ENCODE measurements around the gene TMBIM4. TPM values are rescaled to one million over a fixed set of nuclear protein-coding genes. Genes with fewer than 3 reads are reported as not detected.

The TMBIM4 gene
- total and polyA plus RNA-seq, 7 donors, result 77.2 to 200 (median 156) TPM

DNA sequence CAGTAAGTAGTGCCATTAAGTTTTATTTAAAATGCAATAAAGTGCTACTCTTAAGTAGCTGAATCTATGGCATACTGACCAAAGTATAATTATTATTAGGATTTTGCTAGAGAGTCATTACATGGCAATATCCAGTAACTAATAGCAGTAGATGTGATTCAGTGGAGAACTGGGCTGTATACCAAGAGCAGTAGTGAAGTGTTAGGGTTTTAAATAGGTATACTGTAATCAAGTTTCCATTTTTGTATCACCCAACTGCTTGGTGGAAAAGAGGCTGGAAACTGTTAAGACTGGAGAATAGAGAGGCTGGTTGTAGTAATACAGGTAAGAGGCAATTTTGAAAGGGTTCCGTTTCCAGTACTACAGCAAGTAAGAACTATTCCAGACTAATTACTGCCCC lies 25.9 kb downstream of the TMBIM4 start:
- Histone ChIP-seq H3K9me3 (peaks cover 0 to 3% (median 2%) of the 10 kb centered on the region in 4 donors), H3K27ac (no peak overlapping the region), H3K36me3 (peaks cover 0 to 77% (median 5%) of the 10 kb centered on the region in 4 donors), H3K4me1 (peaks cover 0 to 5% (median 0%) of the 10 kb centered on the region in 4 donors), H3K4me3 (no peak overlapping the region), H3K27me3 (no peaks in the 10 kb centered on the region)
- WGBS, 2 donors, result 98 to 100% methylated on average over 1 of the region's 1 CpG
- DNase-seq, result no peak
- TF ChIP-seq POLR2AphosphoS5 (IDR thresholded peaks at IDR 0.05) (no peak), POLR2A (IDR thresholded peaks at IDR 0.05) (no peak), EP300 (IDR thresholded peaks at IDR 0.05) (no peak)
- TF ChIP-seq, protein P1, sequence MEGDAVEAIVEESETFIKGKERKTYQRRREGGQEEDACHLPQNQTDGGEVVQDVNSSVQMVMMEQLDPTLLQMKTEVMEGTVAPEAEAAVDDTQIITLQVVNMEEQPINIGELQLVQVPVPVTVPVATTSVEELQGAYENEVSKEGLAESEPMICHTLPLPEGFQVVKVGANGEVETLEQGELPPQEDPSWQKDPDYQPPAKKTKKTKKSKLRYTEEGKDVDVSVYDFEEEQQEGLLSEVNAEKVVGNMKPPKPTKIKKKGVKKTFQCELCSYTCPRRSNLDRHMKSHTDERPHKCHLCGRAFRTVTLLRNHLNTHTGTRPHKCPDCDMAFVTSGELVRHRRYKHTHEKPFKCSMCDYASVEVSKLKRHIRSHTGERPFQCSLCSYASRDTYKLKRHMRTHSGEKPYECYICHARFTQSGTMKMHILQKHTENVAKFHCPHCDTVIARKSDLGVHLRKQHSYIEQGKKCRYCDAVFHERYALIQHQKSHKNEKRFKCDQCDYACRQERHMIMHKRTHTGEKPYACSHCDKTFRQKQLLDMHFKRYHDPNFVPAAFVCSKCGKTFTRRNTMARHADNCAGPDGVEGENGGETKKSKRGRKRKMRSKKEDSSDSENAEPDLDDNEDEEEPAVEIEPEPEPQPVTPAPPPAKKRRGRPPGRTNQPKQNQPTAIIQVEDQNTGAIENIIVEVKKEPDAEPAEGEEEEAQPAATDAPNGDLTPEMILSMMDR (IDR thresholded peaks at IDR 0.05), result no peak
- intact Hi-C loops (cut with DNase I), result no loop called here

DNA sequence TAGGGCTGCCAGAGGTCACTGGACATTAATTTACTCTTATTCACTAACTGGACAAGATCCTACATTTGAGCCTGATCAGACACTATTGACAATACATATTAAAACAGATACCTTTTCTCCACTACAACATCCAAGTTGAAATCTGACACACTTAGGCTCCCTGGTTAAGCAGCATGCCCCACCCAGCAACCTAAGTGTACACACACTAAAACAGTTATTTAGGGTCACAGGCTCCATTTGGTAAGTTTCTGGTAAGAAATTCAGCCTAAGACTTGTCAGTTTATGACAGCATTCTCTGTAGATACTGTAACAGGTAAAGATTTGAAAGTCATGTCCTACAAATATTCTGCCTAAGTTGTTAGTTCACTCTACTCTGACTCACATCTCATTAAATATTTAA lies 27.0 kb downstream of the TMBIM4 start:
- TF ChIP-seq POLR2AphosphoS5 (IDR thresholded peaks at IDR 0.05), result no peak
- TF ChIP-seq, protein P1 (IDR thresholded peaks at IDR 0.05), result no peak
- TF ChIP-seq POLR2A (IDR thresholded peaks at IDR 0.05), result no peak
- TF ChIP-seq EP300 (IDR thresholded peaks at IDR 0.05), result no peak
- intact Hi-C loops (cut with DNase I), result no loop called here
- Histone ChIP-seq H3K4me3 (no peak overlapping the region), H3K9me3 (peaks cover 0 to 3% (median 2%) of the 10 kb centered on the region in 4 donors), H3K36me3 (peaks cover 0 to 82% (median 6%) of the 10 kb centered on the region in 4 donors), H3K27me3 (no peaks in the 10 kb centered on the region), H3K4me1 (peaks cover 0 to 5% (median 0%) of the 10 kb centered on the region in 4 donors), H3K27ac (no peak overlapping the region)
- no peak for DNase-seq

DNA sequence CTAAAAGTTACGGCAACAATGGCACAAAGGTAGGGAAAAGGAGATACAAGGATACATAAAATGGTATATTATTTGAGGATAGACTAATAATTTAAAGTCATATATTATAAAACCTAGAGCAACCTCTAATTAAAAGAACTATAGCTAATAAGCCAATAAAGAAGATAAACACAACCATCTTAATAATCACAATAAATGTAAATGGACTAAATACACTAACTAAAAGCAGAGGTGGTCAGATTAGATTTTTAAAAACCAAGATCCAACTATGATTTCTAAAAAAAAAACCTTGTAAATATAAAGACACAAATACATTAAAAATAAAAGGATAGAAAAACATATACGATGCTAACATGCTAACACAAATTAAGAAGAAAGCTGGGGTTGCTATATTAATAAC lies 28.5 kb downstream of the TMBIM4 start:
- 97 to 98% methylated on average over 2 of the region's 2 CpGs for WGBS, 2 donors
- Histone ChIP-seq H3K9me3 (peaks cover 0 to 3% (median 2%) of the 10 kb centered on the region in 4 donors), H3K27me3 (no peaks in the 10 kb centered on the region), H3K4me1 (peaks cover 0 to 5% (median 0%) of the 10 kb centered on the region in 4 donors), H3K4me3 (no peak overlapping the region), H3K27ac (no peak overlapping the region), H3K36me3 (peaks cover 0 to 85% (median 9%) of the 10 kb centered on the region in 4 donors)
- no peak for DNase-seq
- TF ChIP-seq EP300 (IDR thresholded peaks at IDR 0.05) (no peak), POLR2A (IDR thresholded peaks at IDR 0.05) (no peak), POLR2AphosphoS5 (IDR thresholded peaks at IDR 0.05) (no peak)
- TF ChIP-seq, protein P1 (IDR thresholded peaks at IDR 0.05), result no peak
- intact Hi-C loops (cut with DNase I), result no loop called here

DNA sequence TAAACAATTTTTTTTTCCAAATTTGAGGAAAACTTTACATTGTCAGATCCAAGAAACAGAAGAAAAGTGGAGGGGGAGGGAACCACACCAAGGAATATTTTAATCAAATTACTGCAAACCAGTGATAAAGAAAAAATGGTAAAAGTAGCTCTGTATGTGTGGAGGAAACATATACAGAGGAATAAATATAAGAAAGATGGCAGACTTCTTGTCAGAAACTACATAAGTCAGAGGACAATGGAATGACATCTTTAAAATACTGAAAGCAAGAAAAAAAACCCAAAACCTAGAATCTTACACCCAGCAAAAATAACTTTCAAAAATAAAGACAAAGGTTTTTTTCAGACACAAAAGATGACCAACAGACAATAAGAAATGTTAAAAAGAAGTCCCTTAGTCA lies 29.1 kb downstream of the TMBIM4 start:
- intact Hi-C loops (cut with DNase I), result no loop called here
- no peak for TF ChIP-seq POLR2A (IDR thresholded peaks at IDR 0.05)
- no peak for TF ChIP-seq POLR2AphosphoS5 (IDR thresholded peaks at IDR 0.05)
- no peak for TF ChIP-seq EP300 (IDR thresholded peaks at IDR 0.05)
- no peak for DNase-seq

DNA sequence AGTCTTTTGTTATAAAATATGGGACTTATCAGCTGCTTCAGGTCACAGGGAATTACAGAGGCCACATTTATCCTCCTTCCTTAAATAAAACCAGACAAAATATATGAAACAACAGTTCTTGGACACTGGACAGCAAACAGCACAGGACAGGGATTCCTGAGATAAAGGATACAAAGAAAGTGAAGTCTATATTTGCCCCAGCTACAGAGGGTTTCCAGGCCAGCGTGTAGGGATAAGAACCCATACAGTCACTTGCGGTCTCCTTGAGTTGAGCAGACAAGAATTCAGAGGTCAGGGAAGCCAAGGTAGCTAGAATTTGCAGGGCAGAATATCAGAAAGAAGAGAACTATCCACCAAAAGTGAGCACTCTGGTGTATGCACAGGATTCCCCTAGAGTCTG lies 30.5 kb downstream of the TMBIM4 start:
- no peak overlapping the region for H3K4me3 ChIP-seq
- intact Hi-C loops (cut with DNase I), result no loop called here
- DNase-seq, result no peak
- H3K27ac ChIP-seq, result no peak overlapping the region
- no peak for TF ChIP-seq EP300 (IDR thresholded peaks at IDR 0.05)
- TF ChIP-seq POLR2A (IDR thresholded peaks at IDR 0.05), result no peak
- TF ChIP-seq, protein P1 (IDR thresholded peaks at IDR 0.05), result no peak
- no peak for TF ChIP-seq POLR2AphosphoS5 (IDR thresholded peaks at IDR 0.05)
- H3K36me3 ChIP-seq, result peaks cover 0 to 79% (median 9%) of the 10 kb centered on the region in 4 donors
- H3K27me3 ChIP-seq, result no peaks in the 10 kb centered on the region
- no peaks in the 10 kb centered on the region for H3K4me1 ChIP-seq
- H3K9me3 ChIP-seq, result peaks cover 0 to 3% (median 2%) of the 10 kb centered on the region in 4 donors
- WGBS, 2 donors, result 98 to 99% methylated on average over 2 of the region's 2 CpGs

More for the DNA sequence above, 29.1 kb downstream of the TMBIM4 start:
- peaks cover 0 to 84% (median 9%) of the 10 kb centered on the region in 4 donors for H3K36me3 ChIP-seq
- H3K27me3 ChIP-seq, result no peaks in the 10 kb centered on the region
- peaks cover 0 to 5% (median 0%) of the 10 kb centered on the region in 4 donors for H3K4me1 ChIP-seq
- H3K27ac ChIP-seq, result no peak overlapping the region
- no peak overlapping the region for H3K4me3 ChIP-seq
- peaks cover 0 to 3% (median 2%) of the 10 kb centered on the region in 4 donors for H3K9me3 ChIP-seq
